SK-N-MC (cell line): ENCODE data around the gene CXorf58.
"Not testable (repeated sequence)": the region's sequence is repeated elsewhere in the genome, so short reads cannot be mapped to it uniquely, and the experiment has no call there.

Experiments
- DNase-seq: peaks from one replicate; pipeline ENCODE4 v3.0.0-alpha.2; 2011; ENCODE audit warnings: low read depth, low spot score
- H3K27ac ChIP-seq: fragments of 200-600 bp; sonication (generic); 2 replicates; pipeline ENCODE4 v1.5.1; 2016; ENCODE audit warnings: mixed run types
- H3K36me3 ChIP-seq: fragments of 200-600 bp; sonication (generic); 2 replicates; pipeline ENCODE4 v1.6.1; 2017; ENCODE audit warnings: antibody characterized with exemption, low read length, mixed read lengths; ENCODE audit not compliant: insufficient read depth
- H3K4me3 ChIP-seq: fragments of 200-600 bp; sonication (generic); 2 replicates; pipeline ENCODE4 v1.5.1; 2016
- H3K9ac ChIP-seq: fragments of 200-600 bp; sonication (generic); 2 replicates; pipeline ENCODE4 v1.8.0; 2017; ENCODE audit warnings: mixed run types, mixed read lengths; ENCODE audit not compliant: insufficient read length
- H3K9me3 ChIP-seq: fragments of 200-600 bp; sonication (generic); 2 replicates; pipeline ENCODE4 v1.6.1; 2017; ENCODE audit warnings: low read depth, mild to moderate bottlenecking, antibody characterized with exemption, low read length, moderate library complexity, mixed read lengths
- EZH2 ChIP-seq: fragments of 200-600 bp; sonication (generic); IDR thresholded peaks from one replicate; pipeline ENCODE4 v1.6.1; 2017; ENCODE audit warnings: antibody characterized with exemption
- FOXP2 ChIP-seq: optimal IDR thresholded peaks from 2 replicates; pipeline ENCODE3; 2011; ENCODE audit warnings: mild to moderate bottlenecking, moderate library complexity; ENCODE audit not compliant: insufficient read depth; ENCODE audit errors: extremely low read length, control extremely low read depth
- POLR2AphosphoS5 ChIP-seq: IDR thresholded peaks from 2 replicates; pipeline ENCODE4 v1.6.1; 2012; ENCODE audit warnings: mild to moderate bottlenecking, low read depth, low read length, borderline replicate concordance

The CXorf58 gene, protein sequence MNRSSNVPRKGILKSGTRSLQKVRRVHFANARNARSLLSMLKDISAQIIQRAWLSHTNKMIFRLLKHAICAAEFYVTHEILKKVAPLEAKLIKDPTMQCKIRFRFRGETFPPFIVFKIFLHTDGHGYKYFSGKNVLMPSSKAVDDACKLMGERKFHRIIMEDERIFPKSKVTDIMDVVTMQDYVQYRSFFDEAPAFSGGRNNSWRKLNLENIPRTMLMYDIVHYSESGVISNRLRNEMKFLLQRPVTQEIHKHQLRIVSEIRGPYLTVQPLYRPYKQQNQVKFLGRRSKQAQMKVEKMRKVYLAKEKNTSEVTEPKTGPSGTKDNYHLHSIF

DNA sequence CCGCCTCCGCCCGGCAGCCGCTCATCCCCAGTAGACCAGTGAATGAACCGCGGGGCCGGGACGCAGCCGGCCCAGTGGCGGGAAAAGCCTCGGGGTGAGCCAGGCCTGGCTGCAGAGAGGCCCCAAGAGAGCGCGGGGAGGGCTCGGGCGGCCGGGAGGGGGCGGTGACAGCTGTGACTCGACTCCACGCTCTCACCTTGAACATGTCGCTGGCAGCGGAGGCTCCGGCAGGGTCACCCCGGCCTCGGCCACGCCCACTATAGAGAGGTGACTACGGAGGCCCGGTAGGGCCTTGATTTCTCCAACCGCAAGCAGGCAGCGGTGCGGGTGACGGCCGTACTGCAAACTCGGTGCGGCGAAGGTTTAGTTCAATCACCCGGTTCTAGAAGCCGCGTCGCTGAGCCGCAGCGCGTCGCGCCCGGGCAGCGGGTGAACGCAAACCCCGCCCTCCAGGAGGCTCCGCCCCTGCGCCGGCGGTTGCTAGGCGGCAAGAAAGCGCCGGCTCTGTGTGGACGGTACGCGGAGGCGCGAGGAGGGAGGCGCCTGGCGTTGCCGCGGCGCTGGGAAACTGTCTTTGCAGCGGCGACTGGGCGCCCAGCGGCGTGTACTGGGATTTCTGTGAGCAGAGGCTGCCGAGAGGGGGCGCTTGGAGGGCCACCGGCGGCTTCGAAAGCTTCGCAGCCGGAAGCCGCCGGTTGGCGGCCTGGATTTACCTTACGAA lies at the start of gene CXorf58, which contains the start of gene APOO:
CXorf58 (plus strand) TSS at position 509 of the 721 bp plus-strand sequence. CDS start 2,297 bp downstream, outside the sequence.
APOO (minus strand) TSS at position 441 of the 721 bp plus-strand sequence; CDS start at position 205, 236 bp downstream.
- Histone ChIP-seq H3K4me3 (peak within 1 kb of the TSS; percentile 81), H3K9ac (peak within 1 kb of the TSS; percentile 80), H3K27ac (peak within 1 kb of the TSS; percentile 53; the same call in 1 of the 2 replicates), H3K9me3 (no peaks in the 10 kb centered on the region), H3K36me3 (no peaks in the 10 kb centered on the region)
- TF ChIP-seq POLR2AphosphoS5, result peak; percentile 68; the same call in 1 of the 2 replicates
- TF ChIP-seq EZH2, result no peak
- DNase-seq, result peak; percentile 26

DNA sequence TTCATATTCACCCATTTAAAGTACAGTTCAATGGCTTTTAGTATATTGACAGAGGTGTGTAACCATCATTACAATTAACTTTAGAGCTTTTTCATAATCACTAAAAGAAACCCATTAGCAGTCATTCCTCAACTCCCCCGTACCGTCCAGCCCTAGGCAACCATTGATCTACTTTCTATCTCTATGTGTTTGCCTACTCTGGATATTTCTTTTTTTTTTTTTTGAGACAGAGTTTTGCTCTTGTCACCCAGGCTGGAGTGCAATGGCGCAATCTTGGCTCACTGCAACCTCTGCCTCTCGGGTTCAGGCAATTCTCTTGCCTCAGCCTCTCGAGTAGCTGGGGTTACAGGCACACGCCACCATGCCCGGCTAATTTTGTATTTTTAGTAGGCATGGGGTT lies 48.6 kb upstream of the CXorf58 start:
- not testable (repeated sequence) for H3K4me3 ChIP-seq, H3K9ac ChIP-seq, H3K9me3 ChIP-seq, H3K36me3 ChIP-seq, H3K27ac ChIP-seq, DNase-seq

DNA sequence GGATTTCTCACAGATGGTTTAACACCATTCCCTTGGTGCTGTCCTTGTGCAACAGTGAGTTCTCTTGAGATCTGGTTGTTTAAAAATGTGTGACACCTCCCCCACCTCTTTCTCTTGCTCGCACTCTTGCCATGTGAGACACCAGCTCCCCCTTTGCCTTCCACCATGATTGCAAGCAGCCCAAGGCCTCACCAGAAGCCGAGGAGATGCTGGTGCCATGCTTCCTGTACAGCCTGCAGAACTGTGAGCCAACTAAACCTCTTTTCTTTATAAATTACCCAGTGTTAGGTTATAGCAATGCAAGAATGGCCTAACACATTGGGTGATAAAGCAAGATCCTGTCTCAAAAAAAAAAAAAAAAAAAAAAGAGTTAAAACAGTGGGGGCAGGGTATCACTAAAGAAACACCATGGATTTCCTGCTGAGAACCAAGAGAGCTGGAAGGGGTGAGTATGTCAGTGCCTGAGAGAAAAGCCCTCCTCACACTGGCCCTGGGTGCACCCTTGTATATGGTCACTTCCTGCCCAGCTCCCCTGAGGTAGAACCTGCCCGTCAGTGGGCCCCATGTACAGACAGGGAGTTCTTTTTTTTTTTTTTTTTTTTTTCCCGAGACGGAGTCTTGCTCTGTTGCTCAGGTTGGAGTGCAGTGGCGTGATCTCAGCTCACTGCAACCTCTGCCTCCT lies 46.5 kb upstream of the CXorf58 start:
- Histone ChIP-seq H3K9ac (no peak overlapping the region), H3K9me3 (no peaks in the 10 kb centered on the region), H3K36me3 (no peaks in the 10 kb centered on the region), H3K27ac (no peak overlapping the region), H3K4me3 (no peak overlapping the region)
- TF ChIP-seq FOXP2 (no peak), POLR2AphosphoS5 (no peak), EZH2 (no peak)
- no peak for DNase-seq

DNA sequence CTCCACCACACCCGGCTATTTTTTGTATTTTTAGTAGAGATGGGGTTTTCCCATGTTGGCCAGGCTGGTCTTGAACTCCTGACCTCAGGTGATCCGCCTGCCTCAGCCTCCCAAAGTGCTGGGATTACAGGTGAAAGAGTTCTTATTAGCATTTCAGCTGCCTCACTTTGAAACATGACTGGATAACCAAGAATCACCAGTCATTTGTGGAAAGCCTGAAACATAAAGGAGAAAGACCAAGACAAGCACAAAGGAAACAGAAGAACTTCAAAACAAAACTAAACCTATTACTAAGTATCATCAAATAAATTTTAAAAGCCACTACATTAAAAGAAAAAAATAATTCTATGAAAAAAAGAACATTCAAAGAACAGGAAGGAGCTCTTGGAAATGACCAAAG lies 45.9 kb upstream of the CXorf58 start:
- not testable (repeated sequence) for H3K36me3 ChIP-seq, DNase-seq, H3K4me3 ChIP-seq, H3K27ac ChIP-seq, H3K9me3 ChIP-seq, H3K9ac ChIP-seq

DNA sequence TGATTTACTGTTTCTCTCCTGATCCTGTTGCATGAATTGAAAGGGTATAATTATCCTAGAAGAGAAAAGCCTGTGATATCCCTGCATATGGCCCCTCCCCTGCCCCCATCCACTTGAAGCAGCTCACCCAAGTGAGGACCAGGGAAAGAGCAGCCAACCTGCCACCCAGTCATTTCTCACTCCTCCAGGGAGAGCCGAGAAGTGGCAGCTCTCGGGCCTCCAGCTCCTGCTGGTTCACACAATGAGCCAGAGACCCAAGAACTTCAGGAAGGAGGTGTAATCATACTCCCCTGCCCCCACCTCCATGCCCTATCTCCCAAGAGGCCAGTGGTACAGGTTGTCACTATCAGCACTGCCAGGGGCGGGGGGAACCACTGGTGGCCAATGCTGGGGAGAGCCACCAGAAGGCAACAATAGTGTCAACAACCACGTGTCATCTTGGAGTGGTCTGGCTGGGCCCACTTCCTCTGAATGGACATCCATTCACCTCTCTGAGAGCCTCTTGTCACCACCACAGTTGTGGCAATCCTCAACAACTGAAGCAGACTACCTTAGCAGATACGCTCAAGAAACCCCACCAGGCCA lies 43.0 kb upstream of the CXorf58 start:
- Histone ChIP-seq H3K27ac (no peak overlapping the region), H3K9me3 (no peaks in the 10 kb centered on the region), H3K9ac (no peak overlapping the region), H3K36me3 (no peaks in the 10 kb centered on the region), H3K4me3 (no peak overlapping the region)
- TF ChIP-seq POLR2AphosphoS5, result no peak
- TF ChIP-seq EZH2, result no peak
- DNase-seq, result no peak

DNA sequence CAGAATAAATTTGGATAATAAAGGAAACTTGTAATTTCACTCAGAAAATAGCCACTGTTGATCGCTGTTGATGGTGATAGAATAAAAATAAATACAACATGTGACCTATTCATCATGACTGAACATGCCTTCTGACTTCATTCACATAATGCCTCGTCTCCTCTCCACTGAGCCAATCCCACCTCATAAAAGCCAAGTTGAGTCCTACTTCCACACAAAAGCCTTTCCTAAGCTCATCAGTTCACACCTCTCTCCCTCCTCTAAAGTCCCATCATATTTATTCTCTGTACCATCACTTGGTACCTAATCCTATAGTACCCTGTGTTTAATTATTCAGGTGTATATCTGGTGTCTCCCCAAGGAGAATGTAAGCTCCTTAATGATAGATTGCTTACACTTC lies 37.8 kb upstream of the CXorf58 start:
- TF ChIP-seq FOXP2 (no peak), POLR2AphosphoS5 (no peak)
- no peak overlapping the region for H3K4me3 ChIP-seq

DNA sequence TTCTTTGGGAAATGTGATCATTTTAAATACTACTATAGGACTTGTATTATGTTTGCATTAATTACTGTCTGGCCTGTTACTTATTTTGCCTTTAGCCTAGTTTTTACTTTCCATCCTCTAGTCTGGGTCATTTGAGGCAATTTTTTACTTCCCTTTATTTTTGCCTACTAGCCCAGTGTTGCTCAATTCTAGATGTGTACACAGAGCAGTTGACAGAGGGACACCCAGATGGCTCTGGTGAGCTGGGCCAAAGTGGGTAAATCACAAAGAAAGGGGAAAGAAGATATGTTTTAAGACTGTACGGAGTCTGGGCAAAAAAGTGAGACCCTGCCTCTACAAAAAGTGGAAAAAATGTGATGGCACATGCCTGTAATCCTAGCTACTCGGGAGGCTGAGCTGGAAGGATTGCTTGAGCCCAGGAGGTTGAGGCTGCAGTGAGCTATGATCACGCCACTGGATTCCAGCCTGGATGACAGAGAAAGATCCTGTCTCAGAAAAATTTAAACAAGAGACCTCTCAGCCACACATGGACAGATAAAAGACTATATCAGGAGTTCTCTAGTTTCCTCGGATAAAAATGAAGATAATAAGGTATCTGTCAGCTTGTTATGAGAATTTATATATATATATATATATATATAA lies 35.8 kb upstream of the CXorf58 start:
- no peak for DNase-seq
- Histone ChIP-seq H3K36me3 (no peaks in the 10 kb centered on the region), H3K9ac (no peak overlapping the region), H3K9me3 (no peaks in the 10 kb centered on the region), H3K4me3 (no peak overlapping the region), H3K27ac (no peak overlapping the region)
- TF ChIP-seq POLR2AphosphoS5, result no peak

More for the DNA sequence above, 37.8 kb upstream of the CXorf58 start:
- Histone ChIP-seq H3K9me3 (no peaks in the 10 kb centered on the region), H3K9ac (no peak overlapping the region), H3K36me3 (no peaks in the 10 kb centered on the region), H3K27ac (no peak overlapping the region)
- DNase-seq, result no peak

DNA sequence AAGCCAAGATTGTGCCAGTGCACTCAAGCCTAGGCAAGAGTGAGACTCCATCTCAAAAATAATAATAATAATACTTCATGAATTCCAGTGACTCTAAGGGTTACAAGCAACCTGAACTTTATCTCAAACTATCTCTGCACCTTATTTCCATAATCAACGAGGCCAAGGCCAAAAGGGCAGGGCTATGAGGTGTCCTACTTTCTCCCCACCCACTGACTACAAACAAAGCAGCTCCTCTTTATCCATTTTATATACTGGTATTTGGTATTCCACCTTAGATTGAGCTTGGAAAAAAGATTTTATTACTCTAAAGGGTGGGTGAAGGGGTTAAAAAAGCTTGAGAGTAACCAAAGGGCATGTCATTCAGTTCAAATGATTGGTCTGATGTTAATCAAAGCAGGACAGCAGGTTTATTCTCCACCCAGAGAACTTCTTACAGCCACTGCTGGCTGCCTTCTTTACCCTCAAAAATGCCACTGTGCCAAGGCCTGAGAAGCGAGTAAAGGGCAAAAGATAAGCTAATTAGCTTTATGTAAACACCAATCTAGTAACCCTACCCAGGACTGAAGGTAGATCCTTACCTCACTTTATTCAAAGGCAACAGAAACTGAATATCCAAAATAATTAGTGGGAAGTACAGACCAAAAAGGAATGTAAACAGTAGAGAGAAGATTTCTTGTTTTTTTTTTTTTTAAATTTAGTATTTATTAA lies 28.3 kb upstream of the CXorf58 start:
- H3K9me3 ChIP-seq, result no peaks in the 10 kb centered on the region
- no peak overlapping the region for H3K9ac ChIP-seq
- TF ChIP-seq EZH2, result no peak
- TF ChIP-seq FOXP2, result no peak
- TF ChIP-seq POLR2AphosphoS5, result no peak
- H3K4me3 ChIP-seq, result no peak overlapping the region
- no peak overlapping the region for H3K27ac ChIP-seq
- DNase-seq, result no peak
- H3K36me3 ChIP-seq, result no peaks in the 10 kb centered on the region
